Hepatic stellate cell (primary cell): ENCODE measurements around the gene SPPL3.

Experiments
- DNase-seq: peaks from one replicate; pipeline ENCODE4 v3.0.0; 2011; ENCODE audit warnings: low spot score

SPPL3 gene

DNA sequence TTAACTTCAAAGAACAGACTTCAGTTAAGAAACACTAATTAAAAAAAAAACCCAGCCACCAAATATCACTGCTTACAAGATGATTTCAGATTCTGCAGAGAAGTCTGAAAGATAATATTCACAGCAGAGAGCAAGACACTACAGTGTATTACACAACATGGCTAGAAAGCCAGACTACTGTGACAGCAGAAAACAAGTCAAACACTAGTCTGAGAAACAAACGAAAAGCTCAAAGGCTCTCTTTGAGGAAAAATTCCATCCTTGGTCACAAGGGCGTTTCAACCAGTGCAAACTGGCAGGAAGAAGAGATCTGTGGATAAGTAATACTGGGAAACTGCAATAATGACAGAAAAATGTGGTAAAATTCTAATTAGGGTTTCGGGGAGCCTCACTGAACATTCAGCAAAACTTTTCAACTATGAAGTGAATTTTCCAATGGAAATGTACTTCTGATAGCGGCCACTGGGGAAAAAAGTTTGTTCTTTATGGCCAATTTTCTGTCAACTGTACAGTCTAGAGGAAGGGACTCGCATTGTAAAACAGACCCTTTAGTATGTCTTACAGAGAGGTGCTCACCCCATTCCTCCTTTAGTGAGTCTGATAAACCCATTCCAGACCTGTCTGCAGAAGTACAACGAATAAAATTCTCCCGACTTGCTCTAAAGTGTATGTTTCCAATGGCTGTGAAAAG lies 128.2 kb downstream of the SPPL3 start:
- DNase-seq = no peak

DNA sequence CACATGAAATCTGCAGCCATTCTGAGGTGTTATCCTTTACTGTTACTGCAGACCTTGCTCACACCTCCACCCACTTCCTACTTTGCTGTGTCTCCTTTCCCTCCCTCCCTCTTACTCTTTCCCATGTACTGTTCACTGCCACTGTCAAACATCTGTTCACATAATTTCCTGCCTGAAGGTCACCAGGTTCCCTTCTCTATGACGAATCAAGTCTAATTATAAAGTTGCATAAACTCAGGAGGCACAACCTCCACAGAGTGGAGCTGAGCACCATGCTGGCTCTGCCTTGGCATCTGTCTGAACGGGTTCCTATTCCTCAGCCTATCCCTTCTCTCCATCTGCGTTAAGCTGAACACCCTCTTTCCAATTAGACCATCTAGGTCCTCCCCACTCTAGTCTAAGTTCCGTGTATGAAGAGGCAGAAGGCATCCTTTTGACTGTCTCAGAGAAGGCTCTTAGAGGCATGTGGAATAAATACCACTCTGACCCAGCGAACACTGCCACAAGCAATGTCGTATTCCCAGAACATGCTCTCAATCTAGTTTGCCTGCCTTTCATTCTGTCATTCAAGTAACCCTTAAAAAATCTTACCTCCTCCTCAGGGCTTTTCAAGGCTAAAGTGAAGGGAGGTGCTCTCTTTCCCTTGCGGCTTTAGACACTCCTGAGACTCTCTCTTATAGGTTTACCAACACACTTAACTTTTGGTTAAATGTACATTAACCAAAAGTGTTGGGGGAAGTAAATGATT lies 129.8 kb downstream of the SPPL3 start:
- no peak for DNase-seq

DNA sequence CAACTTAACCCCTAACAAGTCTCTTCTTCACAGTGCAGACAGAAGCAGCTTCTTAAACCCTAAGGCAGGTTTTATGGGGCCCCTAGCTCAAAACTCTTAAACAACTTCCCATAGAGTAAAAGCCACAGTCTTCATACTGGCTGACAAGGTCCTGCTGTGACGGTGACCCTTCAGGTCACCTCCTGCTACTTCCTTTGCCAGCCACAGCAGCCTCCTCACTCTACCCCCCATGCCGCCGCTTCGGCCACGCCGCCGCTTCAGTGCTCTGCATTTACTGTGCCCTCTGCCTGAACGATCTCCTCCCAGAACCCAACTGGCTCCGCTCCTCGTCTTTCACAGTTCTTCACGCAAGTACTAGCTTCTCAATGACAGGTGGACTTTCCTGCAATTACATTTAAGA lies 133.1 kb downstream of the SPPL3 start:
- no peak for DNase-seq

DNA sequence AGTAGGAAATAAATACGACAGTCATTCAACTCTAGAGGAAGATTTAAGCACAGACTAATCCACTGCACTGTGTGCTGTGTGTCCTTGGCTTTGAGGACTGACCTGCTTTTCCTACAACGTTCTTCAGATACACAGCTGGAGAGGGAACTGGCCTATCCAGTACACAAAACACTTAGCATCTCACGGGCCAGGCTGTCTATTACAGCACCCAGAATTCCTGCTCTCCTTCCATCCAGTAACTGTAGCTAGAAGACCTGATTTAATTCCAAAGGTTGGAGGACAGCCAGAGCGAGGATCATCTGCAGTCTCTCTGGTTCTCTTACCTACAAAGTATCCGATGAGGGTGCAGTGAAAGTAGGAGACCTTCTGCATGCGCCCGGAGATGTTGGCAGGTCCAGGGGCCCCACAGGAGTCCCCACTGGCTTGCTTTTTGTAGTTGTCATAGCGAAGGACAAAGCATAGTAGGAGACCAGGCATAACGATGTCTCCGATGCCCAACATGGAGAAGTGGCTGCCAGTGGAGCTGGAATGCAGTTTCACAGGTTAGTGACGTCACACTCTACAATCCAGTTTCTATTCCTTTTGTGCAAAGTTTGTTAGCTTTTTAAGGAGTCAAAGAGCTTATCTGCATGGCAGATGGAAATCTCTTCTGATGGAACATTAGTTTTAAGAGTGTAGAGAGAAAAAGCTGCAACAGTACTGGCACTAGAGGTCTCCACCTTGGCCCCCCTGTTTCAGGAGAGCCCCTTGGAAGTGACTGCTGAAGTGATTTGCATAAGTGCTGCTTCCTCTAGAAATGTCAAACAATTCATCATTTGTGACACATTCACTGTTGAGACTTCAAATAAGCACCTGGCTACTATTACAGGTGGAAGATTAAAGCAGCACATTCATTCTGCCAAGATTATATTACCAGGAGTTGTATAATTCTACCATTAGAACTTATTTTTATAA lies 136.8 kb downstream of the SPPL3 start:
- no peak for DNase-seq

DNA sequence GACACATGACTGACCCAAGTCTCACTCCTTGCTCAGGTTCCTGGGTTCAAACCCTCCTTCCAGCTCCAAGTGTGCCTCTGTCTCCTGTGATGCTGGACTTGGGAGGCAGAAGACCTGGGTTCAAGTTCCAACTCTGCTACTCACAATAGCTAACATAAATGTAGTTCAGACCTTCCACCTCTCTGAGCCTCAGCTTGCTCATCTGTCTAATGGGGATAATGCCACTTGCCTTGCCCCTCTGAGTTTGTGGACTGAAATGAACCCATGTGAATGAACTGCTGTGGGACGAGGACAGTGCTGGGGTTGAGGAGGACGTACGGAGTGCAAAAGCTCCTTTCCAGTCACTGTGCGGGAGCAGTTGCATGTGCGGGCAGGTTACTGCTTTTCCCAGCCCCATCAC lies 137.6 kb downstream of the SPPL3 start:
- DNase-seq = no peak

DNA sequence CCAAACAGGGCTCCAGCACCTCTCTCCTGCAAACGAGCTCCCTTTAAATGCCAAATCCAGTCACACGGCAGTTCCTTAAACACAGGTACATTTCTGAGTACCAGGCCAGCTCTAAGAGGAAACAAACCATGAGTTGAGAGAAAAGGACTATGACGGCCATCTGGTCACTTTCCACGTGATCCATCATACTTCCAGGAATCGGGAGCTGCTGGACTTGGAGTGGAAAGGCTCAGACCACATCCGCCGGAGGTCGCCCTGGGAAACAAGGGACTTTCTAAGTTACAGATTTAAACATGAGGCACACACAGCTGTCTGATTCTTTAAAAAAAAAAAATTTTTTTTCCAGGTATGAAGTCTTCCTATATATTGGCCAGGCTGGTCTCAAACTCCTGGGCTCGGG lies 139.3 kb downstream of the SPPL3 start:
- DNase-seq = no peak

DNA sequence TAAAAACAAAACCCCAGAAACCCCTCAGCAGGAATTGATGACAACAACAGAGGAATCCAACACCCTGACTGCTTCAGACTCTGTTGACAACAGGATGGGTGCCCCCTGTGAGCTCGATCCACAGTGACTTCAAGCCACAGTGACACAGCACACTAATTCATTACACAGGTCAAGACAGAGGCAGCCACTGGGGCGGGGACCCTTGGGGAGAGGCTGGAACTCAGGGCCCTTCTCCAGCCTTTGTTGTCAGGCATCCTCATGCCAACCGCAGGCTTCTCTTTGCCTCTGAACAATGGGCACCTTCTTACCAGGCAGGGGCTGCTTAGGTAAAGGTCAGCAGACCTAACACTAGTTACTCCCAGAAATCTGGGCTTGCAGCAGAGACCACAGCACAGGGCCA lies 140.9 kb downstream of the SPPL3 start:
- DNase-seq = no peak

DNA sequence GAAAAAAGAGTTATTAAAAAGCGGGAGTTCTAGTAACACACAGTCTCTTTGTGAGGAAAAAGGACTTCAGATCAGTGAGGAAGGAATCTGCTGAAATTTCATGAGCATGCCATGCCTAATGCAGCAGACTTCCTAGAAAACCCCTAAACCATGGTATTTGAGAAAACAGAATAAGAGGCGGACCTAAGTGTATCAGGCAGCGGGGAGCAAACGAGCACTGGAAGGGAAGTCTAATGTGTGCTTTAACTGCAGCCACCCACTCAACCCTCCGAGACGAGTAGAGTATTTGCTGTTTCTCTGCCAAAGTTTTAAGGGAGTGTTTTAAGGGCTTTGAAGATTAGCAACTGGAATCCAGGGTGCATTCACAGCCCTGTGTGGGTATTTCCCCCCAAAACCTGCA lies 142.1 kb downstream of the SPPL3 start:
- DNase-seq = no peak

DNA sequence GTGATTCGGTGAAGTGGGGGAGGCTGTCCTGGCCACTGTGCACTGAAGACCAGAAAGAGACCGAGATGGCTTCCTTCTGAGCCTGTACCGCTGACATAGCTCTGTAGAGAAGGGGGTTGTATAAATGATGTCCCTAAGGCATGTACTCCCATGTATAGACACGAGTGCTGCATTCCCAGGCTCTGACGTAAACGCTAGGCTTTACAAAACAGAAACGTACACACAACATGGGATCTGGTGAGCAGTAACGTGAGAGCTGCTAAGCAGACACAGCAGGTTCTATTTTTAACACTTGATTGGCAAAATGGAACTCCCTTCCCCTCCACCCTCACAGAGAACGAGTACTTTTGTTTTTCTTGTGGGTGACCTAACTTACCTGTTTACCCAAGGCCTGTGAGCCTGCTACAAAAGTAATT lies 142.6 kb downstream of the SPPL3 start:
- DNase-seq = no peak

DNA sequence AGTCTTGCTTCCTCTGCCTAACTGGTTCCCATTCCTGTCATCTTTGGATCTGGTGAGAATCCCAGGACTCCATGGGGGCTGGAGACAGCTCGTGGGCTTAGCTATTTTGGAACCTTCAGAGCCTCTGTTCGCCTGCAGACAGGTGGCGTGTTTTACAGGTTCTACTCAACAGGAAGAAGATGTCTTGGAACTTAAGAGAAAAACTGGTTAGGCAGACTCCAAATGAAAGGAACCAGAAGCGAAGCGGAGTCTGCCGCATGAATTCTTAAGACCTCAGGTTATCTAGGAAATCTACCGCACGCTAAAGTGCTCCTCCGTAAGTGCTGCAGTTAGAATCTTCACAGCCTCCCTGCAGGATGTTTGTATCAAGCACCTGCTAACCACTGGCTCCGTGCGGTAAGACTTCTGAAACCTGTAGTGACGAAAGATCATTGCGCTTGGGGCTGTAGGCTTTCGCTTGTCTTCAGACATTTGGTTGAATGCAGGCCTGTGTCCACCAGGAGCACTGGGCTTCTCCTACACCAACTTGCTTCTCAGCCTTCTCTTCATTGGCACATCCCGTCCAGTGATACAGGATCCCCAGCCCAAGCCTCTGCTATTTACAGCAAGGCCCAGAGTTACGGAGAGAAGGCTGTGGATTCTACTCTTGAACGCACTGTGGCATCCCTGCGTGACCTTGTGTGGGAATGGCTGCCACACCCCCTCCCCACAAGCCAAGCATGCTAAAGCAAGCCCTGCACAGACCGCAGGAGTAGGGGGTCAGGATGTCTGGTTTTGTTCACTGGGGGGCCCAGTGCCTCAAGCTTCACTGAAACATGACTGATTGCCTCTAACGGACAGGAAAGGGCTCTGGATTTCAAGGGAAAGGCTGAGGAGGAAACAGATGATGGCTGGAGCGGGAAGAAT lies 143.6 kb downstream of the SPPL3 start:
- no peak for DNase-seq

DNA sequence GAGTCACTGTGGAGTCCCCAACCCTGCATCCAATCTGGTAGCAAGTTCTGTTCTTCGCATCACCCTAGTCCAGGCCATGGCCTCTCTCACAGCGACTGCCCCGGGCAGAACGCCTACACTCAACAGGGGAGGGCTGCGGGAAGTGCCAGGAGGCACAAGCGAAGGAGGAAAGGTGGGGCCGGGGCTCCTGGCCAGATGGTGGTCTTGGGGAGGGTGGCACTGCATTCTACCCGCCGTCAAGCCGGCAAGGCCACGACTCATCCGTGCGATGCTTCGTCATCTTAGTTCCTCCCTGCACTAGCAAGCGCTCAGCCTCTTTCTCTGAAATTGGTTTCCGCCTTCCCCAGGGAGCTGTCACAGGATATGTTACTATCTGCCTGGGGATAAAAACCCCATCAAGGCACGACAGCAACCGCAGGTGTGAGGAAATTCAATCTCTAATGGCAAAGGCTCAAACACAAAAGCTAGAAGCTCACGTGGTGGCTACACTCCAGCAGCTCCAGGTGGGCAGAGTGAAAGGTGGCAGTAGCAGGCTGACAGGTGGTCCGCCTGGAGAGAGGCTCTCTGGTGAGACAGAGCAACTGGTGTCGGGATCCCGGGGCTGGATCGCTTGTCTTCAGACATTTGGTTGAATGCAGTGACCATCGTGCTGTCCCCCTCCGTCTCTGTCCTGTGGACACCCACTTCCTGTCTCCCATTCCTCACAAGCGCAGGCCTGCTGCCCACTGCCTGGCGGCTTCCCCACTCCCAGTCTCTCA lies 144.4 kb downstream of the SPPL3 start:
- DNase-seq = no peak

DNA sequence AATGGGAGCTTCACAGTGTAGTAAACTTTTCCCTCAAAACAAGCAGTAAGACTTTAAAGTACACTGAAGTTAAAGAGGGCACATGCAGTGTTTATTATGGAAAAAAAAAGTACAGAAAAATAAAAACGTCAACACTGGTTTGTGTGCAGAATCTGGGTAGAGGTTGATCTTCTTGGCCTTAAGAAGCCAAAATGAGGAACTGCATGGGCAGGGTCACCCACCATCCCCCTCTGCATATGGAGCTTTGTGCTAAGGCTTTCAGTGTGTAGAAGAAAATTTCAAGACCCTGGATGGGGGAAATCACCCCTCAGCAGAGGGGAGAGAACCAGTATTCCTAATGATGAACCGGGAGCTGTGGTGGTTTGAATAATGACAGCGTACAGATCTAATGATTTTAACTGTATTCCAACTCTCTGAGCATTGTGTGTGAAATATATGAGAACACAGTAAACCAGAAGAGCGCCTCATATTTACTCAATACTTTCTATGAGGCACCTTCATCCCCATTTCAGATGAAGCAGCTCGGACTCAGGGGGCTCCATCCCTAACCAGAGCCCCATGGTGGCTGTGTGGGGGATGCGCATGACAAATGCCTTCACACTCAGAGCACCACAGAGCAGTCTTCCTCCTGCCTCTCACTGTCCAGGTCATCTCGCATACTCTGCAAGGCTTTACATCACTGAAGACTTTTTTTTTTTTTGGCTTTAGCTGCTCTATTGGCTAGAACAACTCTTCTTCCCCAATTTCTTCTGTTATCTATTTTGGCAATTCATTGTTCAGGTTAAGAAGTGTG lies 145.2 kb downstream of the SPPL3 start:
- no peak for DNase-seq

DNA sequence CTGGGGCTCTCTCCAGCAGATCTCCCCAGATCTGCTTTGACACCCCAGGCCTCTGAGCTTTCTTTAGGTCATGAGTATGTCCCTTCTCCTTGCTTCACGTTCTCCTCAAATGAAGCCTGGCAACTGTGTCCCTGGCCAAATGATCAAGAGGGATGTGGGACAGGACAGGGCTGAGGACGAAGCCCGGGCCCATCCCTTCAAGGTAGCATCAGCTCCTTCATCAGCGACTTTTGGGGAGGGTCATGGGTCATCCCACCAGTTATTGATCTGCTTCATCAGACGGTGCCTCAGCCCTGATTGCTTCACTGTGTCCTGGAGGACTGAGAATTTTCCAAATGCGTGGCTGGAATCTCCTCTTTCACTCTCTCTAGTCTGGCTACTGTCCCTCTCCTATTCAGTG lies 146.2 kb downstream of the SPPL3 start:
- DNase-seq = no peak

DNA sequence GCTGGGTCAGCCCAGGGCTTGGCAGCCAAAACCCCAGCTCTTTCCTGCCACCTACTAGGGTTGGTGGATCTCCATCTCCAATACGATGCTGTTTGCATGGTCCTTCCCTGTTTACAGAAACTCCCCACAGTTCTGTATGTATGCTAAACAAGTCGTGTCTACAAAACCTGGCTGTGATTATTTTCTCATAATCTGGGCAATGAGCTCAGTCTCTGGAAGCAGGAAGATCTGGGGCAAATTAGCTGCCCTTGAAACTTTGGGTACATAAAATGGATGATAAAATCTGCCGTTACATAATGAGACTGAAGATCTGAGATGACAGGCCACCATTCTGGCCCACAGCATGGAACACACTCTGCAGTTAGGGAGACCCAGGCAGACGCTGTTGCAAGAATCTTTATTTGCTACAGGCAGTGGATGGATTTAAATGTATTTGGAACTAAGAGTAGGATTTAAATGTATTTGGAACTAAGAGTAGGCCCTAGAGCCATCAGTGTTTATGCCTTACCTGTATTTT lies 146.9 kb downstream of the SPPL3 start:
- no peak for DNase-seq

DNA sequence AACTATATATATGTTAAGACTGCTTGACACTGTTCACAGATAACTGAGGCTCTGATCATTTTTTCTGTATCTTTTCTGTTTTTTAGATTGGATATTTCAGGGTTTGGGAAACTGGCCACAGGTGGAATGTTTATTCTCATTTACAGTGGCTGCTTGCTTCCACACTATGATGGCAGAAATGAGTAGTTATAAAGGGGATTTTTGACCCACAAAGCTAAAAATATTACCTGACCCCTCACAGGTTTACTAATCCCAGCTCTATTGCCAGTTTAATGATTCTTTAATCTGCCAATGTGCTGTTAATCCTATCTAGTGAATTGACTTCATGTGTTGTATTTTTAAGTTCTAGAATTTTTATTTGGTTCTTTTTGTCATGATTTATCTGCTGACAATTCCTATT lies 148.9 kb downstream of the SPPL3 start:
- DNase-seq = no peak

DNA sequence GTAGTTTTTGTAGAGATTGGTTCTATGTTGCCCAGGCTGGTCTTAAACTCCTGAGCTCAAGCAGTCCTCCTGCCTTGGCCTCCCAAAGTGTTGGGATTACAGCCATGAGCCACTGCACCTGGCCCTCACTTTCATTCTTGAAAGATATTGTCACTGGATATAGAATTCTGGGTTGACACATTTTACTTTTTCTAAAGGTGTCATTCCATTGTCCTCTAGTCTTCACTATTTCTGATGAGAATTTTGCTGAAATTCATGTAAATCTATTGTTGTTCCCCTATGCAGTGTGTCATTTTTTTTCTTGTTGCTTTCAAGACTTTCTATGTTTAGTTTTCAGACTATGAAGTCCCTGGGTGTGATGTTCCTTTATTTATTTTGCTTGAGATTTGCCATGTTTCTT lies 149.4 kb downstream of the SPPL3 start:
- DNase-seq = no peak

DNA sequence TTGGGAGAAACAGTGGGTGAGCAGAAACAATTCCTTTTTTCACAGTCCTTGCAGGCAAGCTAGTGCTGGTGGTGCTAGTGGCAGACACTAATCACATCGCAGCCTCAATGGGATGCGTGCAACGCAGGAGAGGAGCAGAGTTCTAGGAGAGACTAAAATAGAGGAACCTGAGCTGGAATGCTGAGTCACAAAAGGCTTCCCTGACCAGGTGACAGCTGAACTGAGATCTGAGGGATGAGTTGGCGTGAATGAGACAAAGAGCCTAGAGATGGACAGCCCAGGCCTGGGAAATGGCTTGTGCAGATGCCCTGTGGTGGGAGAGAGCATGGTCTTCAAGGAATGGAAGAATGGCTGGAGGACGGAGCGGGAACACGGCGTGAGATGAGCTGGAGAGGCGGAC lies 152.8 kb downstream of the SPPL3 start:
- no peak for DNase-seq

DNA sequence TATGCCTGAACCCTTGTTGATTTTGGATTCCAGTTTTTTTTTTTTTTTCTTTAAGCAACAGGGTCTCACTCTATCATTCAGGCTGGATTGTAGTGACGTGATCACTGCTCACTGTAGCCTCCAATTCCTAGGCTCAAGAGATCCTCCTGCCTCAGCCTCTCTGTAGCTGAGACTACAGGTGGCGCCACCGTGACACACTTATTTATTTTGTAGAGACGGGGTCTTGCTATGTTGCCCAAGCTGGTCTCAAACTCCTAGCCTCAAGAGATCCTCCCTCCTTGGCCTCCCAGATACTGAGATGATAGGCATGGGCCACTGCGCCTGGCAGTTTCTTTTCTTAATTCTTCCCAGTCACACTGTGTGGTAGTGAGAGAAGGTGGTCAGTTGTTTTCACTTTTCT lies 153.4 kb downstream of the SPPL3 start:
- no peak for DNase-seq

DNA sequence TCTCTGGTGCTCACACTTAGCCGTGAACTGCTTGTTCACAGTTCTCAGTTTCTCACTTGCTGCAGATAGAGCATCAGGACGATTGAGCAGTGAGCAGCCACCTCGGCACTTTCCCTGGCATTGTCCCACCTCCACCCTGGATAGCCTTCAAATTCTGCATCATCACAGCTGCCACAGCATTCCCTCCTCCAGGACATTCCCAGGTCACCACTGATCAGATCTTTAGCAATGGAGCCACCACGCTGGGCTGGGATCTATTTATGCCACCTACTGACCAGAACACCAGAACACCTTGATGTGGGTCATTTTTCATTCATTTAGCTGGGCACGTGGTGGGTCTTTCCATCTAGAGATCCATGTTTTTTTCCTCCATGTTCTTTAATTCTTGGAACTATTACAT lies 154.9 kb downstream of the SPPL3 start:
- no peak for DNase-seq

DNA sequence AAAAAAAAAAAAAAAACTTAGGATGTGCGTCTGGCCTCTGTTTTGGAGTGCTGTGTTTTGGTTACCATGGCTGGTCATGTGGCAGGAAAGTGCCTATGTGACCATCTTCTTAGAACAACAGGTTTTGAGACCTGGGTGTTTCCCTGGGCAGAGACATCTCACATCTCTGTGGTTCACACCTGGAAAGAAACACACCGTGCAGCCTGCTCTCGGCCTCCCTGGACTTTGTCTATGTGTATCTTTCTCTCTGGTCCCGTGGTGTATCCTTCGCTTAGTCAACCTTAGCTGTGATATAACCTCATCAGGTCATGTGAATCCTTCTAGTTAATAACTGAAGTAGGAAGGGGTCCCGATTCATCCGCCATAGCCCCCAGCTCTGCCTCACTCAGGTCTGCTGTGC lies 155.9 kb downstream of the SPPL3 start:
- no peak for DNase-seq
